Measurements from ENCODE around the gene PAPSS1. TPM values are rescaled to one million over a fixed set of nuclear protein-coding genes. Genes with fewer than 3 reads are reported as not detected.

Gene PAPSS1
- total and polyA plus RNA-seq, 9 of the 15 experiments (the other 6 are each of a cell fraction or from before 2014, with no cell fraction given), result 21.1 to 53.9 (median 41.9) TPM

DNA sequence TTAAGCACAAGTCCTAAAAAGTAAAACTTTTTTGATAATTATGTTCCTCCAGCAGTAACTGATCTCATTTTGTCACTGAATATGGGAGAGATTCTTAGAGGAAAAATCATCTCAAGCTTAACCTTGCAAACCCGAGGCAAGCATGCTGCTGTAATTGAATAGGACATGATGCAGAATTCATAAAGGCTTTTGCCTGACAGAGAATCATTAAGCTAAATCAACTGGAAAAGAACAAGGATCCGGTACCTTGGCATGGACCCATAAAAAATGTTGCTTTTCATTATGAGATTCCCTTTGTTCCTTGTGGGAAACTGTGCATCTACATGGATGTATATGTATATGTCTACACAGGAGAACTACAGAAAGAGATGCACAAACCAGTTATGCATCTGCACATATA lies 149.1 kb downstream of the PAPSS1 start (continued):
- TF ChIP-seq POLR2AphosphoS5 (IDR thresholded peaks at IDR 0.05; ENCODE audit: control insufficient read depth, insufficient read depth, low read depth, low read length), result no peak
- TF ChIP-seq HSF4 (CRISPR knock-in tag; IDR thresholded peaks at IDR 0.05; ENCODE audit: borderline replicate concordance), result no peak

DNA sequence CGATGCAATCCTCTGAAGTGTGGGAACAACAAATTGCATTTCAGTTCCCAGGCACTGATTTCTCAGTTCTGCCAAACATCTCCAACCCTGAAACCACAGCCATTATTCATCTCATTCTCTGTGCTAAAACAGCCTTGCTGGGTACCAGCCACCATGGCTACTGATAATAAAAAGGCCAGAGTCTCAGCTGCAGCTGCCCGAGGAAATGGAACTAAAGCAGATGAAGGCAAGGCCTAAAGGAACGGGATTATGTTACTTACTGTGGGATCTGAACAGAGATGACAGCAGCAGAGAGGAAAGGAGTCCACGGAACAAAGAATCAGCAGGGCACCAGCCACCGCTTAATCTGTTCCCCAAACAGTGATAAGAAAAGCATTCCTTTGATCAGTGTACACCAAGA lies 155.7 kb downstream of the PAPSS1 start:
- 0% methylated on average over 5 of the region's 5 CpGs for WGBS (ENCODE audit: insufficient coverage, low coverage, missing lambda C conversion rate)
- Histone ChIP-seq H3K4me2 (ENCODE audit: insufficient read depth, low read length) (no peak overlapping the region), H3K36me3 (ENCODE audit: control insufficient read depth, insufficient read depth, low read length) (no peaks in the 10 kb centered on the region), H3K4me3 (no peak overlapping the region), H4K20me1 (replicated peaks; ENCODE audit: control insufficient read depth, insufficient read depth, low read length) (no peaks in the 10 kb centered on the region), H3K9ac (ENCODE audit: insufficient read depth in 1 of 2, low read depth in 2 of 2, low read length in 2 of 2) (no peak overlapping the region), H3K9me1 (ENCODE audit: control insufficient read depth, insufficient read depth, low read length) (no peaks in the 10 kb centered on the region), H2AFZ (ENCODE audit: low read depth, low read length) (no peak overlapping the region), H3K9me3 (replicated peaks; ENCODE audit: control insufficient read depth, insufficient read depth, low read depth, low read length) (no peaks in the 10 kb centered on the region), H3K27me3 (ENCODE audit: control insufficient read depth in 2 of 2, insufficient read depth in 2 of 2, low read length in 2 of 2) (no peaks in the 10 kb centered on the region), H3K4me1 (replicated peaks in 1 of 2; ENCODE audit: control insufficient read depth in 2 of 2, insufficient read depth in 2 of 2, low read length in 2 of 2) (no peaks in the 10 kb centered on the region), H3K79me2 (ENCODE audit: control insufficient read depth, insufficient read depth, low read length) (no peaks in the 10 kb centered on the region), H3K27ac (ENCODE audit: extremely low read depth, low read depth, low read length) (no peak overlapping the region)
- FAIRE-seq (no peak), ATAC-seq (no peak), DNase-seq (ENCODE audit: extremely low read depth in 1 of 4, low spot score in 3 of 4) (no peak)
- CTCF ChIA-PET (ENCODE audit: low intra/inter-chr PET ratio), result no interaction called here
- intact Hi-C loops (cut with micrococcal nuclease) (no loop called here), in situ Hi-C loops (cut with MboI) (no loop called here)
- POLR2A ChIA-PET, result no interaction called here
- no TSS peak for BruUV-seq (replicated peaks)
- no peak for TF ChIP-seq RBM15 (IDR thresholded peaks at IDR 0.05; ENCODE audit: insufficient read depth, low read length)
- no peak for TF ChIP-seq ZNF274 (IDR thresholded peaks at IDR 0.05; ENCODE audit: borderline replicate concordance, low read depth, low read length)
- TF ChIP-seq, protein P1, sequence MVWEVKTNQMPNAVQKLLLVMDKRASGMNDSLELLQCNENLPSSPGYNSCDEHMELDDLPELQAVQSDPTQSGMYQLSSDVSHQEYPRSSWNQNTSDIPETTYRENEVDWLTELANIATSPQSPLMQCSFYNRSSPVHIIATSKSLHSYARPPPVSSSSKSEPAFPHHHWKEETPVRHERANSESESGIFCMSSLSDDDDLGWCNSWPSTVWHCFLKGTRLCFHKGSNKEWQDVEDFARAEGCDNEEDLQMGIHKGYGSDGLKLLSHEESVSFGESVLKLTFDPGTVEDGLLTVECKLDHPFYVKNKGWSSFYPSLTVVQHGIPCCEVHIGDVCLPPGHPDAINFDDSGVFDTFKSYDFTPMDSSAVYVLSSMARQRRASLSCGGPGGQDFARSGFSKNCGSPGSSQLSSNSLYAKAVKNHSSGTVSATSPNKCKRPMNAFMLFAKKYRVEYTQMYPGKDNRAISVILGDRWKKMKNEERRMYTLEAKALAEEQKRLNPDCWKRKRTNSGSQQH (CRISPR knock-in tag; IDR thresholded peaks at IDR 0.05), result no peak
- no peak for TF ChIP-seq TEAD2 (tag; IDR thresholded peaks at IDR 0.05)
- TF ChIP-seq, protein P2, sequence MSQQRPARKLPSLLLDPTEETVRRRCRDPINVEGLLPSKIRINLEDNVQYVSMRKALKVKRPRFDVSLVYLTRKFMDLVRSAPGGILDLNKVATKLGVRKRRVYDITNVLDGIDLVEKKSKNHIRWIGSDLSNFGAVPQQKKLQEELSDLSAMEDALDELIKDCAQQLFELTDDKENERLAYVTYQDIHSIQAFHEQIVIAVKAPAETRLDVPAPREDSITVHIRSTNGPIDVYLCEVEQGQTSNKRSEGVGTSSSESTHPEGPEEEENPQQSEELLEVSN (IDR thresholded peaks at IDR 0.05; ENCODE audit: borderline replicate concordance in 1 of 2, extremely low read depth in 1 of 2, insufficient read depth in 1 of 2, insufficient read length in 1 of 2, low read depth in 1 of 2, low read length in 1 of 2, poor library complexity in 1 of 2, severe bottlenecking in 1 of 2), result no peak
- TF ChIP-seq CEBPG (CRISPR knock-in tag; IDR thresholded peaks at IDR 0.05), result no peak
- TF ChIP-seq CEBPG (tag; conservative IDR thresholded peaks at IDR 0.05 in 1 of 2, IDR thresholded peaks at IDR 0.05 in 1 of 2), result no peak
- TF ChIP-seq, protein P3, sequence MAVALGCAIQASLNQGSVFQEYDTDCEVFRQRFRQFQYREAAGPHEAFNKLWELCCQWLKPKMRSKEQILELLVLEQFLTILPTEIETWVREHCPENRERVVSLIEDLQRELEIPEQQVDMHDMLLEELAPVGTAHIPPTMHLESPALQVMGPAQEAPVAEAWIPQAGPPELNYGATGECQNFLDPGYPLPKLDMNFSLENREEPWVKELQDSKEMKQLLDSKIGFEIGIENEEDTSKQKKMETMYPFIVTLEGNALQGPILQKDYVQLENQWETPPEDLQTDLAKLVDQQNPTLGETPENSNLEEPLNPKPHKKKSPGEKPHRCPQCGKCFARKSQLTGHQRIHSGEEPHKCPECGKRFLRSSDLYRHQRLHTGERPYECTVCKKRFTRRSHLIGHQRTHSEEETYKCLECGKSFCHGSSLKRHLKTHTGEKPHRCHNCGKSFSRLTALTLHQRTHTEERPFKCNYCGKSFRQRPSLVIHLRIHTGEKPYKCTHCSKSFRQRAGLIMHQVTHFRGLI (CRISPR knock-in tag; IDR thresholded peaks at IDR 0.05), result no peak
- no peak for TF ChIP-seq SIN3A (IDR thresholded peaks at IDR 0.05; ENCODE audit: borderline replicate concordance in 2 of 2, control insufficient read depth in 1 of 2, low read depth in 2 of 2, low read length in 2 of 2)
- TF ChIP-seq, protein P4, sequence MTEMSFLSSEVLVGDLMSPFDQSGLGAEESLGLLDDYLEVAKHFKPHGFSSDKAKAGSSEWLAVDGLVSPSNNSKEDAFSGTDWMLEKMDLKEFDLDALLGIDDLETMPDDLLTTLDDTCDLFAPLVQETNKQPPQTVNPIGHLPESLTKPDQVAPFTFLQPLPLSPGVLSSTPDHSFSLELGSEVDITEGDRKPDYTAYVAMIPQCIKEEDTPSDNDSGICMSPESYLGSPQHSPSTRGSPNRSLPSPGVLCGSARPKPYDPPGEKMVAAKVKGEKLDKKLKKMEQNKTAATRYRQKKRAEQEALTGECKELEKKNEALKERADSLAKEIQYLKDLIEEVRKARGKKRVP (CRISPR knock-in tag; IDR thresholded peaks at IDR 0.05), result no peak
- TF ChIP-seq ATF1 (CRISPR knock-in tag; IDR thresholded peaks at IDR 0.05), result no peak
- TF ChIP-seq ATF1 (tag; IDR thresholded peaks at IDR 0.05), result no peak

All from K562 (cell line).